Tibial nerve (tissue), 4 donors: ENCODE measurements around the gene NTM.

Experiments
- EP300 ChIP-seq, 2 donors: sonication (generic); formaldehyde crosslinking; IDR thresholded peaks; one replicate each; pipeline ENCODE4 v1.6.1; 2017; ENCODE audit warnings: antibody characterized with exemption in 2 of 2, mild to moderate bottlenecking in 1 of 2
- POLR2A ChIP-seq, 2 donors: fragments of 450-650 bp; IDR thresholded peaks; one replicate each; pipeline ENCODE4 v1.6.1; 2017; ENCODE audit warnings: antibody characterized with exemption in 2 of 2, mild to moderate bottlenecking in 2 of 2, moderate library complexity in 2 of 2
- TF ChIP-seq, protein P1 (sequence below), 5 experiments: fragments of 200-600 bp in 3 of 5; fragments of 450-650 bp in 2 of 5; sonication (generic) in 3 of 5; IDR thresholded peaks; one replicate each; pipeline ENCODE4 v1.5.1; 2016 to 2019; ENCODE audit warnings: antibody characterized with exemption in 5 of 5, mild to moderate bottlenecking in 3 of 5, moderate library complexity in 2 of 5

- TF ChIP-seq, protein P1, sequence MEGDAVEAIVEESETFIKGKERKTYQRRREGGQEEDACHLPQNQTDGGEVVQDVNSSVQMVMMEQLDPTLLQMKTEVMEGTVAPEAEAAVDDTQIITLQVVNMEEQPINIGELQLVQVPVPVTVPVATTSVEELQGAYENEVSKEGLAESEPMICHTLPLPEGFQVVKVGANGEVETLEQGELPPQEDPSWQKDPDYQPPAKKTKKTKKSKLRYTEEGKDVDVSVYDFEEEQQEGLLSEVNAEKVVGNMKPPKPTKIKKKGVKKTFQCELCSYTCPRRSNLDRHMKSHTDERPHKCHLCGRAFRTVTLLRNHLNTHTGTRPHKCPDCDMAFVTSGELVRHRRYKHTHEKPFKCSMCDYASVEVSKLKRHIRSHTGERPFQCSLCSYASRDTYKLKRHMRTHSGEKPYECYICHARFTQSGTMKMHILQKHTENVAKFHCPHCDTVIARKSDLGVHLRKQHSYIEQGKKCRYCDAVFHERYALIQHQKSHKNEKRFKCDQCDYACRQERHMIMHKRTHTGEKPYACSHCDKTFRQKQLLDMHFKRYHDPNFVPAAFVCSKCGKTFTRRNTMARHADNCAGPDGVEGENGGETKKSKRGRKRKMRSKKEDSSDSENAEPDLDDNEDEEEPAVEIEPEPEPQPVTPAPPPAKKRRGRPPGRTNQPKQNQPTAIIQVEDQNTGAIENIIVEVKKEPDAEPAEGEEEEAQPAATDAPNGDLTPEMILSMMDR (IDR thresholded peaks at IDR 0.05), result no peak
- TF ChIP-seq POLR2A (IDR thresholded peaks at IDR 0.05) (no peak), EP300 (IDR thresholded peaks at IDR 0.05) (no peak)
Observed at GRCh38 chr11:131776211-131776610, 405.8 kb downstream of the NTM start.
